Astrocyte (in vitro differentiated cells and primary cell): Measurements from ENCODE around the gene NT5C1A. TPM values are rescaled to one million over a fixed set of nuclear protein-coding genes. Genes with fewer than 3 reads are reported as not detected.

Experiments used
- DNase-seq: peaks from one replicate; pipeline ENCODE4 v3.0.0-alpha.2; 2010; ENCODE audit warnings: low read depth
- FAIRE-seq: peaks from 2 replicates; lab custom pipeline; 2011; peaks lifted over from hg19 to GRCh38; lab: Jason Lieb, UNC
- H2AFZ ChIP-seq: 2 replicates; pipeline ENCODE4 v1.6.0; 2012; ENCODE audit warnings: low read depth, low read length, inconsistent platforms
- H3K27ac ChIP-seq: 2 replicates; pipeline ENCODE4 v1.5.1; 2011; ENCODE audit warnings: low read depth, low read length, inconsistent platforms
- H3K27me3 ChIP-seq: 2 replicates; pipeline ENCODE4 v1.6.0; 2011; ENCODE audit warnings: low read length, inconsistent platforms; ENCODE audit not compliant: insufficient read depth
- H3K36me3 ChIP-seq: 2 replicates; pipeline ENCODE4 v1.5.1; 2011; ENCODE audit warnings: low read length, inconsistent platforms; ENCODE audit not compliant: insufficient read depth
- H3K4me1 ChIP-seq: 2 replicates; pipeline ENCODE4 v1.5.1; 2011; ENCODE audit warnings: low read length, inconsistent platforms; ENCODE audit not compliant: insufficient read depth
- H3K4me2 ChIP-seq: 2 replicates; pipeline ENCODE4 v1.6.0; 2012; ENCODE audit warnings: low read length, inconsistent platforms
- H3K4me3 ChIP-seq: 2 replicates; pipeline ENCODE4 v1.5.1; 2011; ENCODE audit warnings: low read depth, mild to moderate bottlenecking, low read length, inconsistent platforms; ENCODE audit not compliant: insufficient read depth
- H3K79me2 ChIP-seq: 2 replicates; pipeline ENCODE4 v1.6.0; 2012; ENCODE audit warnings: mild to moderate bottlenecking, low read length, inconsistent platforms; ENCODE audit not compliant: insufficient read depth
- H3K9ac ChIP-seq: 2 replicates; pipeline ENCODE4 v1.6.0; 2012; ENCODE audit warnings: mild to moderate bottlenecking, low read length, inconsistent platforms
- H3K9me3 ChIP-seq: 2 replicates; pipeline ENCODE4 v1.5.1; 2012; ENCODE audit warnings: low read depth, mild to moderate bottlenecking, low read length, inconsistent platforms; ENCODE audit not compliant: insufficient read depth
- H4K20me1 ChIP-seq: 2 replicates; pipeline ENCODE4 v1.6.0; 2012; ENCODE audit warnings: low read length, inconsistent platforms; ENCODE audit not compliant: insufficient read depth
- H3K27ac Mint-ChIP-seq: one replicate; pipeline ENCODE4 v1.8.0; 2021; ENCODE audit warnings: mild to moderate bottlenecking, mixed read lengths; ENCODE audit not compliant: unreplicated experiment
- H3K27me3 Mint-ChIP-seq: one replicate; pipeline ENCODE4 v1.8.0; 2021; ENCODE audit warnings: low read depth, mixed read lengths; ENCODE audit not compliant: unreplicated experiment
- H3K36me3 Mint-ChIP-seq: one replicate; pipeline ENCODE4 v1.8.0; 2021; ENCODE audit warnings: low read depth, mixed read lengths; ENCODE audit not compliant: unreplicated experiment
- H3K4me1 Mint-ChIP-seq: one replicate; pipeline ENCODE4 v1.8.0; 2021; ENCODE audit warnings: low read depth, mixed read lengths; ENCODE audit not compliant: unreplicated experiment
- H3K4me3 Mint-ChIP-seq: one replicate; pipeline ENCODE4 v1.8.0; 2021; ENCODE audit warnings: mild to moderate bottlenecking, moderate library complexity, mixed read lengths; ENCODE audit not compliant: unreplicated experiment
- H3K9me3 Mint-ChIP-seq: one replicate; pipeline ENCODE4 v1.8.0; 2021; ENCODE audit warnings: mild to moderate bottlenecking, mixed read lengths; ENCODE audit not compliant: unreplicated experiment
- CTCF ChIP-seq: IDR thresholded peaks from 2 replicates; pipeline ENCODE4 v1.5.1; 2011; ENCODE audit warnings: low read depth, mild to moderate bottlenecking, inconsistent platforms, low read length, moderate library complexity; ENCODE audit not compliant: insufficient read depth
- EZH2 ChIP-seq: IDR thresholded peaks from 2 replicates; pipeline ENCODE4 v1.6.1; 2012; ENCODE audit warnings: mild to moderate bottlenecking, low read length, inconsistent platforms; ENCODE audit not compliant: insufficient read depth
- total RNA-seq: library from RNA; stranded (reverse); gene quantifications from 2 replicates; pipeline ENCODE4 v1.2.1, GENCODE V29; 2021

NT5C1A gene
- total RNA-seq, 1 donor from 2014 or later, result 0.20 TPM

GRCh38 chr1:39685071-39685470 lies 13.2 kb upstream of the NT5C1A start:
- H3K9me3 ChIP-seq, result no peaks in the 10 kb centered on the region
- Mint-ChIP-seq H3K27ac (peak overlapping the region; percentile 77), H3K27me3 (peaks cover 87% of the 10 kb centered on the region), H3K9me3 (peaks cover 9% of the 10 kb centered on the region), H3K36me3 (peaks cover 6% of the 10 kb centered on the region), H3K4me1 (peaks cover 11% of the 10 kb centered on the region), H3K4me3 (no peak overlapping the region)
- H3K27ac ChIP-seq, result no peak overlapping the region
- no peaks in the 10 kb centered on the region for H3K36me3 ChIP-seq
- no peak overlapping the region for H3K9ac ChIP-seq
- no peak overlapping the region for H2AFZ ChIP-seq
- H3K4me1 ChIP-seq, result no peaks in the 10 kb centered on the region
- H3K79me2 ChIP-seq, result no peaks in the 10 kb centered on the region
- no peak overlapping the region for H3K4me2 ChIP-seq
- peaks cover 80% of the 10 kb centered on the region for H3K27me3 ChIP-seq
- TF ChIP-seq CTCF, result no peak
- no peak for TF ChIP-seq EZH2
- FAIRE-seq (no peak), DNase-seq (no peak)
- no peaks in the 10 kb centered on the region for H4K20me1 ChIP-seq
- no peak overlapping the region for H3K4me3 ChIP-seq

GRCh38 chr1:39684313-39684664 lies 12.4 kb upstream of the NT5C1A start:
- H3K9ac ChIP-seq, result no peak overlapping the region
- no peak for TF ChIP-seq CTCF
- TF ChIP-seq EZH2, result no peak
- no peaks in the 10 kb centered on the region for H3K4me1 ChIP-seq
- no peak overlapping the region for H3K27ac ChIP-seq
- peaks cover 10% of the 10 kb centered on the region for H3K4me1 Mint-ChIP-seq
- peaks cover 78% of the 10 kb centered on the region for H3K27me3 ChIP-seq
- no peak overlapping the region for H3K4me2 ChIP-seq
- H3K27me3 Mint-ChIP-seq, result peaks cover 87% of the 10 kb centered on the region
- no peaks in the 10 kb centered on the region for H3K9me3 ChIP-seq
- no peak for DNase-seq
- H3K4me3 Mint-ChIP-seq, result no peak overlapping the region
- H3K4me3 ChIP-seq, result no peak overlapping the region
- no peak overlapping the region for H3K27ac Mint-ChIP-seq
- peaks cover 6% of the 10 kb centered on the region for H3K36me3 Mint-ChIP-seq
- H3K9me3 Mint-ChIP-seq, result peaks cover 13% of the 10 kb centered on the region
- no peak overlapping the region for H2AFZ ChIP-seq
- no peak for FAIRE-seq
- H4K20me1 ChIP-seq, result no peaks in the 10 kb centered on the region
- H3K79me2 ChIP-seq, result no peaks in the 10 kb centered on the region
- H3K36me3 ChIP-seq, result no peaks in the 10 kb centered on the region

- peaks cover 9% of the 10 kb centered on the region for H3K4me1 Mint-ChIP-seq
- peaks cover 6% of the 10 kb centered on the region for H3K36me3 Mint-ChIP-seq
- peaks cover 87% of the 10 kb centered on the region for H3K27me3 Mint-ChIP-seq
- Histone ChIP-seq H3K27ac (no peak overlapping the region), H3K36me3 (no peaks in the 10 kb centered on the region), H3K9ac (no peak overlapping the region), H3K9me3 (no peaks in the 10 kb centered on the region), H2AFZ (peak overlapping the region; percentile 26), H3K4me2 (no peak overlapping the region), H3K4me1 (no peaks in the 10 kb centered on the region), H3K79me2 (no peaks in the 10 kb centered on the region), H3K27me3 (peaks cover 74% of the 10 kb centered on the region), H3K4me3 (no peak overlapping the region), H4K20me1 (no peaks in the 10 kb centered on the region)
- no peak overlapping the region for H3K4me3 Mint-ChIP-seq
- no peak for FAIRE-seq
- DNase-seq, result no peak
- H3K9me3 Mint-ChIP-seq, result peaks cover 15% of the 10 kb centered on the region
- TF ChIP-seq CTCF (no peak), EZH2 (peak; percentile 78)
- peak overlapping the region; percentile 26 for H3K27ac Mint-ChIP-seq
Measured at GRCh38 chr1:39683591-39684312, 11.8 kb upstream of the NT5C1A start.
